Myometrial cell (primary cell): ENCODE data around the gene SPDYE5. TPM values are rescaled to one million over a fixed set of nuclear protein-coding genes. Genes with fewer than 3 reads are reported as not detected.

Experiments used
- total RNA-seq: library from RNA; depleted of rRNA; stranded (reverse); fragments of >200 nt; gene quantifications from 2 replicates; pipeline ENCODE4 v1.2.3, GENCODE V29; 2015

Gene SPDYE5, protein sequence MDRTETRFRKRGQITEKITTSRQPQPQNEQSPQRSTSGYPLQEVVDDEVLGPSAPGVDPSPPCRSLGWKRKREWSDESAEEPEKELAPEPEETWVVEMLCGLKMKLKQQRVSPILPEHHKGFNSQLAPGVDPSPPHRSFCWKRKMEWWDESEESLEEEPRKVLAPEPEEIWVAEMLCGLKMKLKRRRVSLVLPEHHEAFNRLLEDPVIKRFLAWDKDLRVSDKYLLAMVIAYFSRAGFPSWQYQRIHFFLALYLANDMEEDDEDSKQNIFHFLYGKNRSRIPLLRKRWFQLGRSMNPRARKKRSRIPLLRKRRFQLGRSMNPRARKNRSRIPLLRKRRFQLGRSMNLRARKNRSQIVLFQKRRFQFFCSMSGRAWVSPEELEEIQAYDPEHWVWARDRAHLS
- total RNA-seq = not detected in 2 replicates

GRCh38 chr7:75492020-75492419 is at the start of gene SPDYE5:
TSS of gene SPDYE5 (plus strand) at chr7:75492320. CDS start at chr7:75494048, 1,728 bp downstream.

GRCh38 chr7:75485979-75486643 is 6.0 kb upstream of the SPDYE5 start, which contains the start of gene POM121C:
TSS of gene POM121C (minus strand) at chr7:75486299. CDS start at chr7:75441496, 44,803 bp downstream.

Other genes with a start within 250 kb of the SPDYE5 start
- under 0.01 TPM in 1 of 2 replicates, not detected in the other for gene TRIM73, start 96.7 kb upstream of the SPDYE5 start, total RNA-seq
- gene POM121C, start 6.0 kb upstream of the SPDYE5 start, total RNA-seq = 8.3 and 9.5 TPM in 2 replicates
- 14.4 and 17.4 TPM in 2 replicates for gene HIP1, start 246.6 kb downstream of the SPDYE5 start, total RNA-seq